ENCODE data around the gene GALNT18.
A peak's percentile ranks its signal among the peaks of the same experiment; 100 is the strongest.

The GALNT18 gene

GRCh38 chr11:11521306-11522002 is 100.4 kb downstream of the GALNT18 start:
- no peak for DNase-seq (ENCODE audit: extremely low read depth, low read depth)
- TF ChIP-seq CTCF (IDR thresholded peaks at IDR 0.05; ENCODE audit: low read depth, low read length), result no peak

- TF ChIP-seq CTCF (IDR thresholded peaks at IDR 0.05; ENCODE audit: low read depth, low read length), result no peak
Measured at GRCh38 chr11:11520231-11521015, 101.4 kb downstream of the GALNT18 start.

GRCh38 chr11:11519184-11519583 is 102.6 kb downstream of the GALNT18 start:
- DNase-seq (ENCODE audit: extremely low read depth, low read depth), result no peak

More at GRCh38 chr11:11520231-11521015, 101.4 kb downstream of the GALNT18 start:
- no peak for DNase-seq (ENCODE audit: extremely low read depth, low read depth)

GRCh38 chr11:11514246-11514645 is 107.6 kb downstream of the GALNT18 start:
- no peak for TF ChIP-seq CTCF (IDR thresholded peaks at IDR 0.05; ENCODE audit: low read depth, low read length)
- no peak for DNase-seq (ENCODE audit: extremely low read depth, low read depth)

More at GRCh38 chr11:11519184-11519583, 102.6 kb downstream of the GALNT18 start:
- TF ChIP-seq CTCF (IDR thresholded peaks at IDR 0.05; ENCODE audit: low read depth, low read length), result no peak

GRCh38 chr11:11513422-11513821 is 108.4 kb downstream of the GALNT18 start:
- TF ChIP-seq CTCF (IDR thresholded peaks at IDR 0.05; ENCODE audit: low read depth, low read length), result no peak
- DNase-seq (ENCODE audit: extremely low read depth, low read depth), result peak; percentile 11

- TF ChIP-seq CTCF (IDR thresholded peaks at IDR 0.05; ENCODE audit: low read depth, low read length), result no peak
Measured at GRCh38 chr11:11512929-11513328, 108.9 kb downstream of the GALNT18 start.

GRCh38 chr11:11512502-11512901 is 109.3 kb downstream of the GALNT18 start:
- TF ChIP-seq CTCF (IDR thresholded peaks at IDR 0.05; ENCODE audit: low read depth, low read length), result no peak

More at GRCh38 chr11:11512929-11513328, 108.9 kb downstream of the GALNT18 start:
- no peak for DNase-seq (ENCODE audit: extremely low read depth, low read depth)

More at GRCh38 chr11:11512502-11512901, 109.3 kb downstream of the GALNT18 start:
- DNase-seq (ENCODE audit: extremely low read depth, low read depth), result no peak

Measured in AG09319 (cell line).